ENCODE data around the gene CNTFR. TPM values are rescaled to one million over a fixed set of nuclear protein-coding genes. Genes with fewer than 3 reads are reported as not detected.

Gene CNTFR
- total RNA-seq, 1 experiment from 2014 or later = not detected

DNA sequence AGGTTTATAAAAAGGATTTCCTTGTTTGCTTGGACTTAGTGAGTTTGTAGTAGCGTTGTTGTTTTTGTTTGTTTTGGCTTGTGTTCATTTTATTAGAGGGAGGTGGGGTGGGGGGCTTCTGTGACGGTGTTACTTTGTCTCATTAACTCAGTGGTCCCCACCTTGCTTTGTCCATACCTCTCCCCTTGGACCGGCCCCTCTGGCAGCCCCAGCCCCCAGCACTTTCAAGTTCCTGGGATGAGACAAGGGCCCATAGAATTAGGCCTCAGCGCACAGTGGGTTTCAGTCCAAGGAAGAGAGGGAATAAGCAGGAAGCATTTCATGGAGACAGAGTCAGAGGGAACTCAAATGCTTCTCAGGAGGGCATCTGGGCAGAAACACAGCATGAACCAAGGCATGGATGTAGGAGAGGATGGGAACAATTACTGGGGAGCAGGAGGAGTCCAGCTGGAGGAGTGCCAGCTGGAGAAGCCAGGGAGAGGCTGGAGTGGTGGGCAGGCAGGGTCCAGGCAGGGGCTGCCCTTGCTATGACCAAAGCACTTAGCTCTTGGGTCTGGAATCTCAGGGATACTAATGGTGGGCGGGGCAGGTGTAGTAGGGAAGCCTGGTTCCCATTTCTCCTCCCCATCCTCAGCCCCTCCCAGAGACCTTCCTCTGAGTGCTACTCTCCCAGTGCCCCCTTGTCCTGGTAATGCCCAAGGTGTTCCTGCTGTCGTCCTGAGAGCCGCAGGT lies 43.3 kb downstream of the CNTFR start:
- no peak for DNase-seq
- Mint-ChIP-seq H3K36me3 (ENCODE audit: insufficient read depth, unreplicated experiment) (no peaks in the 10 kb centered on the region), H3K9me3 (ENCODE audit: low read depth, unreplicated experiment) (no peaks in the 10 kb centered on the region), H3K27me3 (ENCODE audit: unreplicated experiment) (peaks cover 48% of the 10 kb centered on the region), H3K4me1 (ENCODE audit: low read depth, unreplicated experiment) (no peaks in the 10 kb centered on the region), H3K4me3 (ENCODE audit: low read depth, unreplicated experiment) (no peak overlapping the region), H3K27ac (ENCODE audit: unreplicated experiment) (no peak overlapping the region)
- CTCF ChIA-PET = interaction anchor here (0.9 kb wide), 1 partner anchor 142 kb away, joined by 4 read pairs; no protein-coding TSS in a partner anchor
- intact Hi-C loops (cut with micrococcal nuclease; ENCODE audit: unreplicated experiment) = loop anchor here (5.0 kb wide), 2 partner anchors 46 to 144 kb away; no protein-coding TSS in a partner anchor
- TF ChIP-seq CTCF (IDR thresholded peaks at IDR 0.05; ENCODE audit: unreplicated experiment) = no peak
- no TSS peak for BruUV-seq (replicated peaks)

DNA sequence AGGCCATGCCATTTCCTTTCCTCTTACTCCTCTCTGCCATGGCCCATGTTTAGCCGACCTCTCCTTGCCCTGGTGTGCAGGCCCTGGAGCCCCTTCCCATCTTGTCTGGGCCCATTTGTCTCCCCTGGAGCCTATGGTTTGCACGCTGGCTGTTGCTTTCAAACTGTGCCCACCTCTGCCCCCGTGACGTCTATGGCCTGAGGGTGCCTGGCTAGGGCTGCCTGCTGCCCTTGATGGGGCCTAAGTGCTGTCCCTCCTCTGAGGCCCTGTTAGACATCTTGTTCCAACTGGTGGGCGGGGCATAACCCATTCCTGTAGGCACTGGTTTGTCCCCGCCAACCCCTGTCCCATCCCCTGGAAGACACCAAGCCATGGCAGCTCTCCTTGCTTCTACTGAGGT lies 44.0 kb downstream of the CNTFR start:
- H3K9me3 Mint-ChIP-seq (ENCODE audit: low read depth, unreplicated experiment) = no peaks in the 10 kb centered on the region
- CTCF ChIA-PET = no interaction called here
- no peak overlapping the region for H3K4me3 Mint-ChIP-seq (ENCODE audit: low read depth, unreplicated experiment)
- BruUV-seq (replicated peaks) = no TSS peak
- H3K27me3 Mint-ChIP-seq (ENCODE audit: unreplicated experiment) = peaks cover 48% of the 10 kb centered on the region
- intact Hi-C loops (cut with micrococcal nuclease; ENCODE audit: unreplicated experiment) = loop anchor here (5.0 kb wide), 2 partner anchors 47 to 143 kb away; no protein-coding TSS in a partner anchor
- no peaks in the 10 kb centered on the region for H3K36me3 Mint-ChIP-seq (ENCODE audit: insufficient read depth, unreplicated experiment)
- no peak for DNase-seq
- H3K4me1 Mint-ChIP-seq (ENCODE audit: low read depth, unreplicated experiment) = no peaks in the 10 kb centered on the region
- no peak for TF ChIP-seq CTCF (IDR thresholded peaks at IDR 0.05; ENCODE audit: unreplicated experiment)
- no peak overlapping the region for H3K27ac Mint-ChIP-seq (ENCODE audit: unreplicated experiment)

DNA sequence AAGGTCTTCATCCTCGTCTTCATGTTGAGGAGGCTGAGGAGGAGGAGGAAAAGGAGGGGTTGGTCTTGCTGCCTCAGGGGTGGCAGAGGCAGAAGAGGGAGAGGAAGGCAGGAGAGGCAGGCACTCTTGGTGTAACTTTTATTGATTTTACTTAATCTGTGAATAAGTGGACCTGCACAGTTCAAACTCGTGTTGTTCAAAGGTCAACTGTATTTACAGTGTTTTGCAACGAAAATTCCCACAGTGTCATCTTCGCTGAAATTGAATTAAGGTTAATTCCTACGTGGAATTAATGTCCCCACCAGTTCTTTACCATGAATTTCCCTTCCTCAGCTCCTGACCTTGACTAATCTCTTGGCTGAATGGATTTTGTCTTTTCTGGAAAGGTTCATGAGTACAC lies 45.5 kb downstream of the CNTFR start:
- intact Hi-C loops (cut with micrococcal nuclease; ENCODE audit: unreplicated experiment) = no loop called here
- Mint-ChIP-seq H3K4me1 (ENCODE audit: low read depth, unreplicated experiment) (no peaks in the 10 kb centered on the region), H3K9me3 (ENCODE audit: low read depth, unreplicated experiment) (no peaks in the 10 kb centered on the region), H3K36me3 (ENCODE audit: insufficient read depth, unreplicated experiment) (no peaks in the 10 kb centered on the region), H3K27me3 (ENCODE audit: unreplicated experiment) (peaks cover 51% of the 10 kb centered on the region), H3K4me3 (ENCODE audit: low read depth, unreplicated experiment) (no peak overlapping the region), H3K27ac (ENCODE audit: unreplicated experiment) (no peak overlapping the region)
- no peak for DNase-seq
- TF ChIP-seq CTCF (IDR thresholded peaks at IDR 0.05; ENCODE audit: unreplicated experiment) = no peak
- CTCF ChIA-PET = no interaction called here
- no TSS peak for BruUV-seq (replicated peaks)

- Mint-ChIP-seq H3K9me3 (ENCODE audit: low read depth, unreplicated experiment) (no peaks in the 10 kb centered on the region), H3K4me3 (ENCODE audit: low read depth, unreplicated experiment) (no peak overlapping the region), H3K36me3 (ENCODE audit: insufficient read depth, unreplicated experiment) (no peaks in the 10 kb centered on the region), H3K4me1 (ENCODE audit: low read depth, unreplicated experiment) (no peaks in the 10 kb centered on the region), H3K27ac (ENCODE audit: unreplicated experiment) (no peak overlapping the region), H3K27me3 (ENCODE audit: unreplicated experiment) (peaks cover 47% of the 10 kb centered on the region)
- no peak for TF ChIP-seq CTCF (IDR thresholded peaks at IDR 0.05; ENCODE audit: unreplicated experiment)
- CTCF ChIA-PET = no interaction called here
- DNase-seq = no peak
- intact Hi-C loops (cut with micrococcal nuclease; ENCODE audit: unreplicated experiment) = no loop called here
- no TSS peak for BruUV-seq (replicated peaks)
These were observed 48.0 kb downstream of the CNTFR start for GRCh38 chr9:34541540-34541939.

Data from Calu3 (cell line).